Neural cell (in vitro differentiated cells): ENCODE measurements around the gene REXO1. TPM values are rescaled to one million over a fixed set of nuclear protein-coding genes. Genes with fewer than 3 reads are reported as not detected.

Experiments used
- H2AFZ ChIP-seq: fragments of 200-600, 300-800 bp; sonication (generic), shearing (Covaris generic); 2 replicates; pipeline ENCODE4 v1.6.0; 2014; ENCODE audit warnings: low read depth, mild to moderate bottlenecking, antibody characterized with exemption, low read length, moderate library complexity
- H3F3A ChIP-seq: fragments of 200-600 bp; shearing (Covaris generic); 2 replicates; pipeline ENCODE4 v1.6.1; 2016; ENCODE audit warnings: mild to moderate bottlenecking, moderate library complexity, mixed read lengths, antibody characterized with exemption, low read length; ENCODE audit not compliant: insufficient read depth, poor library complexity, severe bottlenecking
- H3K27ac ChIP-seq: fragments of 200-600, 300-800 bp; sonication (generic), shearing (Covaris generic); 2 replicates; pipeline ENCODE4 v1.5.1; 2014; ENCODE audit warnings: mild to moderate bottlenecking, low read length, moderate library complexity
- H3K27me3 ChIP-seq: fragments of 300-800, 200-600 bp; sonication (generic), shearing (Covaris generic); 2 replicates; pipeline ENCODE4 v1.6.0; 2014; ENCODE audit warnings: mild to moderate bottlenecking, low read depth, low read length, moderate library complexity; ENCODE audit not compliant: insufficient read depth
- H3K36me3 ChIP-seq: fragments of 300-800, 200-600 bp; sonication (generic), shearing (Covaris generic); 2 replicates; pipeline ENCODE4 v1.5.1; 2014; ENCODE audit warnings: mild to moderate bottlenecking, antibody characterized with exemption, low read length, moderate library complexity; ENCODE audit not compliant: insufficient read depth
- H3K4me2 ChIP-seq: fragments of 300-800, 200-600 bp; sonication (generic), shearing (Covaris generic); 2 replicates; pipeline ENCODE4 v1.6.0; 2014; ENCODE audit warnings: mild to moderate bottlenecking, low read length
- H3K4me3 ChIP-seq: fragments of 300-800, 200-600 bp; sonication (generic), shearing (Covaris generic); 2 replicates; pipeline ENCODE4 v1.5.1; 2014; ENCODE audit warnings: mild to moderate bottlenecking, low read length, moderate library complexity
- H3K79me2 ChIP-seq: fragments of 200-600 bp; shearing (Covaris generic); replicated peaks from 2 replicates; pipeline ENCODE4 v1.6.0; 2014; ENCODE audit warnings: mild to moderate bottlenecking, low read length, moderate library complexity; ENCODE audit not compliant: insufficient read depth
- H3K9ac ChIP-seq: fragments of 300-800, 200-600 bp; sonication (generic), shearing (Covaris generic); 2 replicates; pipeline ENCODE4 v1.6.1; 2016; ENCODE audit warnings: mild to moderate bottlenecking, low read length, mixed read lengths
- H3K9me2 ChIP-seq: fragments of 200-600 bp; shearing (Covaris generic); 2 replicates; pipeline ENCODE4 v1.6.1; 2016; ENCODE audit warnings: mild to moderate bottlenecking, low read length, mixed read lengths; ENCODE audit not compliant: insufficient read depth
- H3K9me3 ChIP-seq: fragments of 200-600, 300-800 bp; sonication (generic), shearing (Covaris generic); 2 replicates; pipeline ENCODE4 v1.6.1; 2016; ENCODE audit warnings: mild to moderate bottlenecking, mixed run types, low read length, moderate library complexity, mixed read lengths
- H4K20me1 ChIP-seq: fragments of 200-600 bp; shearing (Covaris generic); 2 replicates; pipeline ENCODE4 v1.6.1; 2016; ENCODE audit warnings: mild to moderate bottlenecking, mixed run types; ENCODE audit not compliant: insufficient read depth
- CTCF ChIP-seq: fragments of 450-650 bp; IDR thresholded peaks from 2 replicates; pipeline ENCODE4 v1.5.1; 2014; ENCODE audit warnings: antibody characterized with exemption, mild to moderate bottlenecking, moderate library complexity; ENCODE audit not compliant: poor library complexity, severe bottlenecking
- EP300 ChIP-seq: fragments of 450-650 bp; conservative IDR thresholded peaks from 2 replicates; pipeline ENCODE4 v1.6.1; 2014; ENCODE audit warnings: antibody characterized with exemption, mild to moderate bottlenecking, moderate library complexity; ENCODE audit not compliant: poor library complexity, severe bottlenecking
- EZH2 ChIP-seq: fragments of 200-600, 300-800 bp; shearing (Covaris generic), sonication (generic); IDR thresholded peaks from 2 replicates; pipeline ENCODE4 v1.6.1; 2014; ENCODE audit warnings: antibody characterized with exemption, low read length, borderline replicate concordance, mild to moderate bottlenecking; ENCODE audit not compliant: insufficient read depth, poor library complexity, severe bottlenecking
- MXI1 ChIP-seq: fragments of 450-650 bp; conservative IDR thresholded peaks from 2 replicates; pipeline ENCODE4 v1.6.1; 2014; ENCODE audit warnings: antibody characterized with exemption, mild to moderate bottlenecking; ENCODE audit not compliant: poor library complexity, severe bottlenecking
- POLR2AphosphoS5 ChIP-seq: IDR thresholded peaks from 2 replicates; pipeline ENCODE4 v1.6.1; 2012
- RAD21 ChIP-seq: fragments of 450-650 bp; conservative IDR thresholded peaks from 2 replicates; pipeline ENCODE4 v1.6.1; 2014; ENCODE audit warnings: antibody characterized with exemption, mild to moderate bottlenecking, moderate library complexity
- REST ChIP-seq: IDR thresholded peaks from 2 replicates; pipeline ENCODE4 v1.6.1; 2012; ENCODE audit warnings: borderline replicate concordance
- SMC3 ChIP-seq: fragments of 450-650 bp; conservative IDR thresholded peaks from 2 replicates; pipeline ENCODE4 v1.6.1; 2014; ENCODE audit warnings: antibody characterized with exemption, mild to moderate bottlenecking, moderate library complexity; ENCODE audit not compliant: poor library complexity
- TAF1 ChIP-seq: IDR thresholded peaks from 2 replicates; pipeline ENCODE4 v1.6.1; 2012; ENCODE audit warnings: low read depth
- polyA plus RNA-seq: library from polyadenylated mRNA; depleted of rRNA; stranded (reverse); fragments of >200 nt; gene quantifications from 2 replicates; pipeline ENCODE4 v1.2.3, GENCODE V29; 2014

The REXO1 gene
- polyA plus RNA-seq, 1 donor from 2014 or later: 9.2 TPM

- no peaks in the 10 kb centered on the region for H4K20me1 ChIP-seq
- H2AFZ ChIP-seq: no peak overlapping the region
- TF ChIP-seq SMC3 (no peak), CTCF (no peak), EZH2 (no peak), MXI1 (no peak), RAD21 (no peak), EP300 (no peak), POLR2AphosphoS5 (no peak), REST (no peak), TAF1 (no peak)
- H3K9ac ChIP-seq: no peak overlapping the region
- H3K79me2 ChIP-seq: no peaks in the 10 kb centered on the region
- no peaks in the 10 kb centered on the region for H3K36me3 ChIP-seq
- no peak overlapping the region for H3K4me2 ChIP-seq
- H3K9me3 ChIP-seq: no peaks in the 10 kb centered on the region
- no peaks in the 10 kb centered on the region for H3K9me2 ChIP-seq
- H3F3A ChIP-seq: no peaks in the 10 kb centered on the region
- H3K27me3 ChIP-seq: no peaks in the 10 kb centered on the region
- H3K27ac ChIP-seq: no peak overlapping the region
- H3K4me3 ChIP-seq: no peak overlapping the region
These were observed 5.8 kb upstream of the REXO1 start for GRCh38 chr19:1854039-1854541.

GRCh38 chr19:1853295-1854038 lies 5.2 kb upstream of the REXO1 start:
- no peak overlapping the region for H3K4me2 ChIP-seq

More at GRCh38 chr19:1853295-1854038, 5.2 kb upstream of the REXO1 start:
- TF ChIP-seq POLR2AphosphoS5: no peak
- peak; percentile 61 for TF ChIP-seq CTCF
- TF ChIP-seq REST: no peak
- Histone ChIP-seq H3K79me2 (no peaks in the 10 kb centered on the region), H3K9ac (no peak overlapping the region), H3K27ac (no peak overlapping the region), H3K36me3 (no peaks in the 10 kb centered on the region), H3K9me2 (no peaks in the 10 kb centered on the region), H3K4me3 (no peak overlapping the region), H4K20me1 (no peaks in the 10 kb centered on the region), H3K27me3 (no peaks in the 10 kb centered on the region), H3F3A (no peaks in the 10 kb centered on the region), H3K9me3 (no peaks in the 10 kb centered on the region), H2AFZ (no peak overlapping the region)
